ENCODE results near the gene GRAMD2A.

Gene GRAMD2A

GRCh38 chr15:72155003-72155621 lies 42.5 kb downstream of the GRAMD2A start:
- H3K4me1 ChIP-seq (ENCODE audit: control insufficient read depth in 1 of 2, insufficient read depth in 1 of 2, low read depth in 1 of 2, low read length in 1 of 2) = peaks cover 14 to 16% of the 10 kb centered on the region in 2 experiments
- no peaks in the 10 kb centered on the region for H3K27me3 ChIP-seq
- no peak overlapping the region for H3K4me3 ChIP-seq (ENCODE audit: low read depth in 1 of 2, low read length in 1 of 2)
- H3K36me3 ChIP-seq = no peaks in the 10 kb centered on the region
- TF ChIP-seq, protein P1, sequence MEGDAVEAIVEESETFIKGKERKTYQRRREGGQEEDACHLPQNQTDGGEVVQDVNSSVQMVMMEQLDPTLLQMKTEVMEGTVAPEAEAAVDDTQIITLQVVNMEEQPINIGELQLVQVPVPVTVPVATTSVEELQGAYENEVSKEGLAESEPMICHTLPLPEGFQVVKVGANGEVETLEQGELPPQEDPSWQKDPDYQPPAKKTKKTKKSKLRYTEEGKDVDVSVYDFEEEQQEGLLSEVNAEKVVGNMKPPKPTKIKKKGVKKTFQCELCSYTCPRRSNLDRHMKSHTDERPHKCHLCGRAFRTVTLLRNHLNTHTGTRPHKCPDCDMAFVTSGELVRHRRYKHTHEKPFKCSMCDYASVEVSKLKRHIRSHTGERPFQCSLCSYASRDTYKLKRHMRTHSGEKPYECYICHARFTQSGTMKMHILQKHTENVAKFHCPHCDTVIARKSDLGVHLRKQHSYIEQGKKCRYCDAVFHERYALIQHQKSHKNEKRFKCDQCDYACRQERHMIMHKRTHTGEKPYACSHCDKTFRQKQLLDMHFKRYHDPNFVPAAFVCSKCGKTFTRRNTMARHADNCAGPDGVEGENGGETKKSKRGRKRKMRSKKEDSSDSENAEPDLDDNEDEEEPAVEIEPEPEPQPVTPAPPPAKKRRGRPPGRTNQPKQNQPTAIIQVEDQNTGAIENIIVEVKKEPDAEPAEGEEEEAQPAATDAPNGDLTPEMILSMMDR (IDR thresholded peaks at IDR 0.05) = no peak
- no peak overlapping the region for H3K27ac ChIP-seq
- no peaks in the 10 kb centered on the region for H3K9me3 ChIP-seq

DNA sequence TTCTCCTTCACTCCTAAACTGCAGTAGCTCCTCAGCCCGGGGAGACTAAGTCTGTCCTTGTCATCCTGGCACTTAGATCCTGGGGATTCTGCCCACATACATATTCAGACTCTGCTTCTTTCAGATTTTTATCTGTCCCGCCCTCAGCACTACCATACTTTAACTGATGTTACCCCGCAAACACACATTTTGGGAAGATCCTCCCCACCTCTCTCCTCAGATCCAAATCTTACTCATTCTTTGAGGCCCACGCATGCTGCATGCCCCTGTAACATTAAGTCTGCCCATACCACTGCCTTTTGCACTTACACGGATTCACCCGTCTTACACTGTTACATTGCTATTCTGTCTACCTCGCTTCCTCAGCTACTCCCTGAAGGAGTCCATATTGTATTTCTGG lies 43.3 kb downstream of the GRAMD2A start:
- no peaks in the 10 kb centered on the region for H3K9me3 ChIP-seq
- peaks cover 14 to 16% of the 10 kb centered on the region in 2 experiments for H3K4me1 ChIP-seq (ENCODE audit: control insufficient read depth in 1 of 2, insufficient read depth in 1 of 2, low read depth in 1 of 2, low read length in 1 of 2)
- no peak overlapping the region for H3K4me3 ChIP-seq (ENCODE audit: low read depth in 1 of 2, low read length in 1 of 2)
- no peaks in the 10 kb centered on the region for H3K27me3 ChIP-seq
- no peaks in the 10 kb centered on the region for H3K36me3 ChIP-seq
- no peak overlapping the region for H3K27ac ChIP-seq
- TF ChIP-seq, protein P1 (IDR thresholded peaks at IDR 0.05) = no peak

DNA sequence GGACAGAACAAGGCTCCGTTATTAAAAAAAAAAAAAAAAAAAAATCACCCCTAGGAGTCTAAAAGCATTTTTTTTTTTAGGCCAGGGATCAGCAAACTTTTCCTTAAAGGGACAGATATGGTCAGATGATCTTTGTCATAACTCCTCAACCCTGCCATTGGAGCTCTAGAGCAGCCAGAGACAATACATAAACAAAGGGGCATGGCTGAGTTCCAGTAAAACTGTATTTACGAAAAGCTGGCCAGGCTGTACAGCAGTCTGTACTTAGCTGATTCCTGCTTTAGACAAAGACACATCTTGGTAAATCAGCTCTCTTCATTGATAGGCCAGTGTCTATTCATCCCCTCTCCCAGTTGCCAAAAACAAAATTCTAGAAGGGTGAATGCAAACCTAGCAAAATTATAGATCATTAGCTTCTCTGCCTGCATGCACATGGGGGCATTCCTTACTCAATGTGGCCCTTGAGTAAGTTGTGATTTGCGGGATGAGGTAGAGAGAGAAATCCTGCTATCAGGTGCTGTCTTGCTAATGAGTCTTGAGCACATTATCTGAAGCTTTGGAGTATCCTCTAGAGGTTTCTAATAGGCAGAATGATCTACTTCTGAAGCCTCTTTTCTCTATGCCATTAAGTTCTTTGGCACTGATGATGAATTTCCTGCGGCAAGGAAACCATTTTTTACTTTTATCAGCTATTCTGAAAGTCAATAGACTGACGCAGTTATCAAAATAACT lies 44.2 kb downstream of the GRAMD2A start:
- Histone ChIP-seq H3K4me3 (ENCODE audit: low read depth in 1 of 2, low read length in 1 of 2) (no peak overlapping the region), H3K4me1 (ENCODE audit: control insufficient read depth in 1 of 2, insufficient read depth in 1 of 2, low read depth in 1 of 2, low read length in 1 of 2) (peaks cover 14 to 16% of the 10 kb centered on the region in 2 experiments), H3K27me3 (no peaks in the 10 kb centered on the region), H3K27ac (no peak overlapping the region), H3K9me3 (no peaks in the 10 kb centered on the region), H3K36me3 (no peaks in the 10 kb centered on the region)
- TF ChIP-seq, protein P1 (IDR thresholded peaks at IDR 0.05) = no peak

- no peaks in the 10 kb centered on the region for H3K4me1 ChIP-seq (ENCODE audit: control insufficient read depth in 1 of 2, insufficient read depth in 1 of 2, low read depth in 1 of 2, low read length in 1 of 2)
These were observed 50.2 kb downstream of the GRAMD2A start for GRCh38 chr15:72147418-72147817.

GRCh38 chr15:72146934-72147333 lies 50.7 kb downstream of the GRAMD2A start:
- Histone ChIP-seq H3K27ac (no peak overlapping the region), H3K4me1 (ENCODE audit: control insufficient read depth in 1 of 2, insufficient read depth in 1 of 2, low read depth in 1 of 2, low read length in 1 of 2) (no peaks in the 10 kb centered on the region), H3K27me3 (no peaks in the 10 kb centered on the region), H3K4me3 (ENCODE audit: low read depth in 1 of 2, low read length in 1 of 2) (no peak overlapping the region), H3K9me3 (no peaks in the 10 kb centered on the region), H3K36me3 (no peaks in the 10 kb centered on the region)
- TF ChIP-seq, protein P1 (IDR thresholded peaks at IDR 0.05) = no peak

More at GRCh38 chr15:72147418-72147817, 50.2 kb downstream of the GRAMD2A start:
- Histone ChIP-seq H3K4me3 (ENCODE audit: low read depth in 1 of 2, low read length in 1 of 2) (no peak overlapping the region), H3K9me3 (no peaks in the 10 kb centered on the region), H3K36me3 (no peaks in the 10 kb centered on the region), H3K27ac (no peak overlapping the region), H3K27me3 (no peaks in the 10 kb centered on the region)
- TF ChIP-seq, protein P1 (IDR thresholded peaks at IDR 0.05) = no peak

Data from neutrophil (primary cell).